Spleen (tissue), 11 donors: Measurements from ENCODE around the gene HNRNPC. TPM values are rescaled to one million over a fixed set of nuclear protein-coding genes. Genes with fewer than 3 reads are reported as not detected.

Experiments used
- DNase-seq: peaks from one replicate; pipeline ENCODE4 v3.0.0-alpha.2; 2020
- H3K27ac ChIP-seq, 8 donors: fragments of 200-600 bp; sonication (generic) in 7 of 8; 1 replicate in 4 of 8; 2 replicates in 4 of 8; pipeline versions ENCODE4 v1.5.0 to v1.8.0; 2016 to 2021; ENCODE audit warnings: inconsistent platforms in 4 of 8, mild to moderate bottlenecking in 4 of 8, moderate library complexity in 1 of 8
- H3K27me3 ChIP-seq, 7 donors: fragments of 200-600 bp; sonication (generic) in 6 of 7; replicated peaks in 1 of 7; 1 replicate in 4 of 7; 2 replicates in 3 of 7; pipeline versions ENCODE4 v1.5.0 to v1.8.0; 2016 to 2021; ENCODE audit warnings: inconsistent platforms in 3 of 7, mild to moderate bottlenecking in 1 of 7
- H3K36me3 ChIP-seq, 6 donors: fragments of 200-600 bp; sonication (generic) in 5 of 6; 1 replicate in 4 of 6; 2 replicates in 2 of 6; pipeline versions ENCODE4 v1.5.0 to v1.8.0; 2016 to 2021; ENCODE audit warnings: inconsistent platforms in 2 of 6
- H3K4me1 ChIP-seq, 6 donors: fragments of 200-600 bp; sonication (generic) in 5 of 6; 1 replicate in 3 of 6; 2 replicates in 3 of 6; pipeline versions ENCODE4 v1.5.0 to v1.8.0; 2016 to 2021; ENCODE audit warnings: inconsistent platforms in 3 of 6
- H3K4me3 ChIP-seq, 8 donors: fragments of 200-600 bp; sonication (generic) in 7 of 8; 1 replicate in 4 of 8; 2 replicates in 4 of 8; pipeline versions ENCODE4 v1.5.0 to v1.8.0; 2016 to 2021; ENCODE audit warnings: inconsistent platforms in 4 of 8, mild to moderate bottlenecking in 4 of 8, moderate library complexity in 2 of 8
- H3K9me3 ChIP-seq, 8 donors: fragments of 200-600 bp; sonication (generic) in 7 of 8; 1 replicate in 4 of 8; 2 replicates in 4 of 8; pipeline versions ENCODE4 v1.5.0 to v1.8.0; 2016 to 2021; ENCODE audit warnings: inconsistent platforms in 4 of 8
- CTCF ChIP-seq, 11 experiments: fragments of 200-600 bp in 7 of 11; fragments of 450-650 bp in 4 of 11; sonication (generic) in 4 of 11; IDR thresholded peaks in 8 of 11; conservative IDR thresholded peaks in 3 of 11; 1 replicate in 7 of 11; 2 replicates in 4 of 11; pipeline versions ENCODE4 v1.4.0 to v1.8.0; 2016 to 2021; ENCODE audit warnings: antibody characterized with exemption in 11 of 11, inconsistent platforms in 4 of 11, mild to moderate bottlenecking in 1 of 11
- POLR2A ChIP-seq, 3 donors: fragments of 450-650 bp; IDR thresholded peaks; one replicate each; pipeline ENCODE4 v1.5.1; 2017; ENCODE audit warnings: antibody characterized with exemption in 3 of 3, mild to moderate bottlenecking in 1 of 3
- POLR2AphosphoS5 ChIP-seq, 3 donors: sonication (generic); formaldehyde crosslinking; IDR thresholded peaks; one replicate each; pipeline ENCODE4 v1.5.1; 2017; ENCODE audit warnings: antibody characterized with exemption in 3 of 3
- WGBS, 5 donors: extraction: QIAGEN DNeasy Blood & Tissue Kit in 3 of 5; methylation state at CpG; one replicate each; pipeline versions ENCODE4 v1.1.5 to v1.1.7; 2013 to 2018; 5-methylcytosine and 5-hydroxymethylcytosine counted together
- intact Hi-C: fragments of 100-400 bp; cut with DNase I; formaldehyde crosslinking; loops from one replicate; pipeline ENCODE4 v1.15.0; 2023; ENCODE audit warnings: low total_unique reads
- polyA plus RNA-seq, 3 donors: library from polyadenylated mRNA; stranded (reverse); fragments of 200-250 nt; gene quantifications; one replicate each; pipeline ENCODE4 v1.2.1, GENCODE V29; 2013
- total RNA-seq, 7 donors: library from RNA; depleted of rRNA in 3 of 7; stranded (reverse); fragments of >200 nt in 3 of 7; fragmentation: NEBNext Ultra II Directional in 4 of 7; extraction: Animal tissue kit (Norgen Biotek cat#: 25700) in 4 of 7; gene quantifications; one replicate each; pipeline versions ENCODE4 v1.1.0 to v1.2.1, GENCODE V29; 2016 to 2021
- donor health status: healthy with polysubstance abuse.
- donor health status: DM: no; HTN: no; CAD: no; lungs with moderate emphysema.
- donor health status: DM: no; HTN: no; CAD: no.
- donor health status: Bipolar disorder and iron deficiency.
- donor health status: healthy.
- donor health status: DM: no; HTN: no; CAD: no.
- donor health status: DM: yes; HTN: yes; CAD: no.

HNRNPC gene
- total and polyA plus RNA-seq, 10 donors: 374 to 824 (median 517) TPM

DNA sequence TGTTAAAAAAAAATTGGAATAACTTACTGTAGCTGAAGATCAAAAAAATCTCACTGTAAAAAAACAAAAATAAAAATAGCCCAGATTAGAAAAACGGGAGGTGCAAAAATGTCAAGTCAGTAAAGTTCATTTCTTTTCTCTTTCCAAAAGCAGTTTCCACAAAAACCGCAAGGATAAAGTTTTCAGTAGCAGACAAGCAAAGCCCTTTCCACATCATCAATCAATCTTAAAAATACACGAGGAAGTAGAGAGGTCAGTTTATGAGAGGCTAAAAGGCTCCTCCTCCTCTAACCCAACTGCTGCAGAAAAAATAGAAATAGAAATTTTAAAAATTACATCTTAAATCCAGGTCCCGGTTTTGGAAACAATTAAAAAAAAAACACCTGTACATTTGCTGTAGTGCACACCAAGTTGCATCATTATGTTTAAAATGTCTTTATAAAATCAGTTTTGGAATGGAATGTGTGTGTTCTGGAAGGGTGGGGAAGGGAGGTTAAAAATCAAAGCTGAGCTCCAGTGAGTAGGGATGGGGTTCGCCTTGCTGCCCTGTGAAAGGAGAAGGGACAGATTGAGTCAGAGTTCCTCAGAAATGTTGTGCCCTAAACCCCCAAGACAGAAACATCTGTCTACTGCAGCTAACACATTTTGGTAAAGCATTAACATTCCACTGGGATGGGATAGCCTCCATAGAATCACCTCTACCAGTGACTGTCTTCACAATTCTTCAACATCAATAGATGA, 5.8 kb downstream of the HNRNPC start:
- Histone ChIP-seq H3K4me1 (peaks cover 73 to 100% (median 95%) of the 10 kb centered on the region in 6 donors), H3K36me3 (peaks cover 0 to 98% (median 54%) of the 10 kb centered on the region in 6 donors), H3K27ac (peak overlapping the region in 6 of 8 donors; percentile 4 to 98 (median 96)), H3K9me3 (no peaks in the 10 kb centered on the region), H3K27me3 (no peaks in the 10 kb centered on the region), H3K4me3 (peak overlapping the region in 2 of 8 donors; percentile 10 to 88)
- no peak for TF ChIP-seq POLR2AphosphoS5 (IDR thresholded peaks at IDR 0.05)
- TF ChIP-seq CTCF (IDR thresholded peaks at IDR 0.05 in 8 of 11, conservative IDR thresholded peaks at IDR 0.05 in 3 of 11): peak in 2 of 11 experiments; percentile 3 to 6
- intact Hi-C loops: loop anchor here (10.0 kb wide), 1 partner anchor 121 kb away; the partner anchor contains the start of gene SUPT16H
- WGBS, 5 donors: 7 to 16% (median 9%) methylated on average over 5 of the region's 5 CpGs
- DNase-seq: no peak

- H3K27me3 ChIP-seq: no peaks in the 10 kb centered on the region
- H3K4me3 ChIP-seq: peak overlapping the region in 2 of 8 donors; percentile 10 to 88
- intact Hi-C loops: loop anchor here (10.0 kb wide), 1 partner anchor 122 kb away; the partner anchor contains the start of gene SUPT16H
- H3K36me3 ChIP-seq: peaks cover 0 to 100% (median 57%) of the 10 kb centered on the region in 6 donors
- TF ChIP-seq POLR2AphosphoS5 (IDR thresholded peaks at IDR 0.05) (peak in 1 of 3 donors; percentile 37), POLR2A (IDR thresholded peaks at IDR 0.05) (no peak)
- DNase-seq: no peak
- H3K9me3 ChIP-seq: no peaks in the 10 kb centered on the region
- WGBS, 5 donors: 47 to 68% (median 54%) methylated on average over 3 of the region's 3 CpGs
- peak overlapping the region in 5 of 8 donors; percentile 0 to 96 (median 95) for H3K27ac ChIP-seq
- H3K4me1 ChIP-seq: peaks cover 76 to 100% (median 96%) of the 10 kb centered on the region in 6 donors
Observed at GRCh38 chr14:21262410-21262809, 6.8 kb downstream of the HNRNPC start.

DNA sequence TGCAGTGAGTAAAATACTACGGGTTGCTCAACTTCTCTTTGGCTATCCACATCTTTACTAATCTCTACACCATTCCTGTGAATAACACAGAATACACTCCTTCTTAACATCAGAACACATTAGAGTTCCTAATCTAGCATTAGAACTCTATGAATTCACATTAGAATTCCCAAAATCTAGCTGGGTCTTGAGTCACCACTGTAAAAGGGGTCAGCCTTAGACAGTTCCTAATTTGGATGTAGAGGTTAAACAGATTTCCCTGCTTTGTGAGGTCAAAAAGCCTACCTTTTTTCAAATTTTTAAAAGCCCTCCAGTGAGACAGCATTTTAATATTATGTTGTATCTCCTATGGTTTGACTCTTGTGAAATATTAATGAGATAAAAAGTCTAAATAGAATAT, 7.4 kb downstream of the HNRNPC start:
- no peak overlapping the region for H3K4me3 ChIP-seq

More for the DNA sequence above, 7.4 kb downstream of the HNRNPC start:
- H3K27ac ChIP-seq: peak overlapping the region in 4 of 8 donors; percentile 0 to 96 (median 50)
- TF ChIP-seq POLR2A (IDR thresholded peaks at IDR 0.05): no peak
- TF ChIP-seq POLR2AphosphoS5 (IDR thresholded peaks at IDR 0.05): no peak
- no peak for TF ChIP-seq CTCF (IDR thresholded peaks at IDR 0.05 in 8 of 11, conservative IDR thresholded peaks at IDR 0.05 in 3 of 11)
- no peaks in the 10 kb centered on the region for H3K27me3 ChIP-seq
- H3K4me1 ChIP-seq: peaks cover 75 to 100% (median 96%) of the 10 kb centered on the region in 6 donors
- 59 to 72% (median 68%) methylated on average over 1 of the region's 1 CpG for WGBS, 5 donors
- no peak for DNase-seq
- H3K9me3 ChIP-seq: no peaks in the 10 kb centered on the region
- intact Hi-C loops: loop anchor here (10.0 kb wide), 1 partner anchor 123 kb away; the partner anchor contains the start of gene SUPT16H
- peaks cover 0 to 100% (median 57%) of the 10 kb centered on the region in 6 donors for H3K36me3 ChIP-seq
